ENCODE data around the gene NT5C1A.

Gene NT5C1A

DNA sequence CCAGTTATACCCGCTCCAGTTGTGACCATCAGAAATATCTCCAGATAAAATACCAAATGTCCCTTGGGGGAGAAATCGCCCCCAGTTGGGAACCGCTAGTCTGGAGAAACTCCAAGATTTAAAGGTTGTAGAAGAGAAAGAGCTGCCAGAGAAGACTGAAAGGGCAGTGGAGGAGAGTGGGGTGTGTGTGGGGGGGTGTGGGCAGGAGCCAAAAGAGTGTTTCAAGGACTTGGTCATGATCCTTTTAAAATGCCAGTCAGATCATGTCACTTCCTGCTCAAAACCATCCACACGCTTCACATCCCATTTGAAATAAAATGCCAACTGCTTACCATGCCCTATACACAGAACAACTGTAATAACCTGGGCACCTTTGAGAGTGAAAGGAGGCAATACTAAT is 29.1 kb downstream of the NT5C1A start:
- DNase-seq (ENCODE audit: low spot score), result no peak
- TF ChIP-seq CTCF (IDR thresholded peaks at IDR 0.05; ENCODE audit: extremely low read depth, missing control alignments), result no peak

DNA sequence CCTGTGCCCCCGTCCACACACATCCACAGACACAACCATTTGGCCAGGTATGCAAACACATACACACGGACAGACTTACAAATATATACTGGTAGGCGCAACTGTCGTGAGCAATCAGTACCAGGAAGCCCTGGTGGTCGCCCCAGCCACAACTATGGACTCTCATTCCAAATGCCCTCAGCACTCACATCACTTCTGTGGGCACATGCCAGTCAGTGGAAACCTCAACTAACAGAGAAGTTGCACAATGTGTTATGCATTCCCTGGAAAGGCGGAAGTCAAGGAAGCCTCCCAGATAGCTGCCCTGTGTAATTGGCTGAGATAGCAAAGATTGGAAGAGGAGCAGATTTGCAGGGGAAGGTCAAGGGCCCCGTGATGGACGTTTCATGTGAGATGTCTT is 31.0 kb downstream of the NT5C1A start:
- DNase-seq (ENCODE audit: low spot score), result no peak
- TF ChIP-seq CTCF (IDR thresholded peaks at IDR 0.05; ENCODE audit: extremely low read depth, missing control alignments), result no peak

DNA sequence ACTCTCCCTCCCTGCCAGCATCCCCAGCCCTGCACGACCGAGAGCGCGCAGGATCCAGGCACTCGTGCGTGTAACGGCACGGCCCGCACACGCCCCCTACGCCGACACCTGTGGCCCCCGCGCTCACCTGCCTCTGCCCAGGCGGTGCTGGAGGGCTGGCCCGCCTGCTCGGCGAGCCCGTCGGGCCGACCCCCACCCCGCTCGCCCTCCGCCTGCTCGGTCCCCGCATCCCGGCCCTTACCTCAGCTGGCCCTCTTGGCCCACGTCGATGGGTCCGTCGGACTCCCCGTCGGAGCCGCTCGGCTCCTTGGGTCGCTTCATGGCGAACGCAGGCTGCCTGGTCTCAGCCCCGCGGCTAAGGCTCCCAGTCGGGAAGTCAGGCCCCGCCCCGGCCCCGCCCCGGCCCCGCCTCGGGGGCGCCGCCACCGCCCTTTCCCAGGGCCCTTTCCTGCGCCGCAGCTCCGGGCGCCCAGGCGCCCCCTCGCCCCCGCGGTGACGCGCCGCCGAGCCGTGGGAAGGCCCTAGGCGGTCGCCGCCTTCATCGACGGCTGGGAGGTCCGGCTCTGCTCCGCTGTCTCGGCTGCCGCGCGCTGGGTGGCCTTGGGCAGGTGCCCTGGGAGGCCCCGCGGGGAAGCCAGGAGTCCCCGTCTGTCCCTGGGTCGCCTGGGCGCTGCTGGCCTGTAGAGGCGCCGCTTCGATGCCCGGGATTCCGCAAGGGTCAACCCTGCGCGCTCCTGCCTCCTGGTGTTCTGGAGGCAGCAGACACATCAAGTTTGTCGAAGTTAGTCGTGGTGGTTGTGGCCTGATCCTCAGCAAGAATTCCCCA is 32.4 kb downstream of the NT5C1A start, which contains the start of gene HEYL:
Gene HEYL, minus strand, starts transcription at position 339 of the 826 bp plus-strand sequence. Its CDS starts 18 bp downstream, at position 321.
- peak; percentile 83 for DNase-seq (ENCODE audit: low spot score)
- TF ChIP-seq CTCF (IDR thresholded peaks at IDR 0.05; ENCODE audit: extremely low read depth, missing control alignments), result no peak

GRCh38 chr1:39638965-39639304 is 33.0 kb downstream of the NT5C1A start:
- peak; percentile 29 for DNase-seq (ENCODE audit: low spot score)
- no peak for TF ChIP-seq CTCF (IDR thresholded peaks at IDR 0.05; ENCODE audit: extremely low read depth, missing control alignments)

DNA sequence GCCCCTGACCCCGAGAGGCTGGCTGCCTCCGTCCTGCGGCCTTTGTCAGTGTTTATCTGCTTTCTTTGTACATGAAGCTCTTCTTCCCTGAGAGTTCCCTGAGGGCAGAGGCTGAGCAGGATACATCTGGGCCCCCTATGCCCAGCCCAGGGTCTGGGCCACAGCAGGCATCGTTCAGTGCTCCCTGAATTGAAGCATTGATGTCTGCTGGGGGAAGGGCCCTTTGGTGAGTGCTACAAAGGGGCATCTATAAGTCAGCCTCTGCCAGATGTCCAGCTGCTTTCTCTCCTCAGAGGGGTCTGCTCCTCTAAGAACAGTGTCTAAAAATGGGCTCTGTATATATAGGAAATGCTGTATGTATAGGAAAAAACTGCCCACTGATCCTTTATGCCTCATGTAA is 34.5 kb downstream of the NT5C1A start:
- no peak for TF ChIP-seq CTCF (IDR thresholded peaks at IDR 0.05; ENCODE audit: extremely low read depth, missing control alignments)
- no peak for DNase-seq (ENCODE audit: low spot score)

- no peak for DNase-seq (ENCODE audit: low spot score)
- no peak for TF ChIP-seq CTCF (IDR thresholded peaks at IDR 0.05; ENCODE audit: extremely low read depth, missing control alignments)
Observed at GRCh38 chr1:39635871-39636210, 36.1 kb downstream of the NT5C1A start.

GRCh38 chr1:39635205-39635870 is 36.6 kb downstream of the NT5C1A start:
- no peak for TF ChIP-seq CTCF (IDR thresholded peaks at IDR 0.05; ENCODE audit: extremely low read depth, missing control alignments)
- DNase-seq (ENCODE audit: low spot score), result no peak
